ENCODE data around the gene USH2A.

USH2A gene

DNA sequence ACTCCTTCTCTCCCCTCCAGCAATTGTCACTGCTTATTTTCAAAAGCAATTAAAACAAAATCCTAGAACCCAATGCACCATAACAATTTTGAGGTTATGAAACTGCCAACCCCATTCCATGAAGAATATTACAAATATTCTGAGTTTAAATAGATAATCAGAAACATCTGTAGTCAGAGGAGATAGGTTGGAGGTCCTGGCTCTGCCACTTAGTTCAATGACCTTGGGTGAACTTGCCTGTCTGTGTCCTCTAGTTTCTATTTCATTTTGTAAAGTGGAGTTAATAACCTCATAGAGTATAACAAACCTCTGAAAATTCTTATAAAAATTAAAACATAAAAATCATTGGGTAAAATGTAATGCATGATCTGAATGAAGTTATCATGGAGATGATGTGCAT is 691.5 kb downstream of the USH2A start:
- DNase-seq (ENCODE audit: low read depth in 2 of 2, low spot score in 1 of 2), result no peak

DNA sequence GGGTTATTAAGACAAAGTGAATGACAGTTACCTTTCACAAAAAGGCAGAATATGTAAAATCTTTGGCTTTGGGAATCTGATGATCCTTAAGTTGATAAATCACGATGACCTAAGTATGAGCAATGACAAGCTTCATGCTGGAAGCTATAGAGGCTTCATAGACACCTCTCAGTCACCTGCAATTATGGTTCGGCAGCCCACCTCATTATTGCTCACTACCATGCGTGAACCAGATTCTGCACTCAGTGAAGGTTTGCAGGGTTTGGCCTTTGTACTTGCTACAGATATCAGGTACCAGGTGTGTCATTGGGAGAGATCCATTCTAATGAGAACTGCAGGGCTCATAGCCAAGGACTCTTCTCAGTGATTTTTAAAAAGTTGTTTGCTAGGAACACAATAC is 692.6 kb downstream of the USH2A start:
- no peak for DNase-seq (ENCODE audit: low read depth in 2 of 2, low spot score in 1 of 2)

DNA sequence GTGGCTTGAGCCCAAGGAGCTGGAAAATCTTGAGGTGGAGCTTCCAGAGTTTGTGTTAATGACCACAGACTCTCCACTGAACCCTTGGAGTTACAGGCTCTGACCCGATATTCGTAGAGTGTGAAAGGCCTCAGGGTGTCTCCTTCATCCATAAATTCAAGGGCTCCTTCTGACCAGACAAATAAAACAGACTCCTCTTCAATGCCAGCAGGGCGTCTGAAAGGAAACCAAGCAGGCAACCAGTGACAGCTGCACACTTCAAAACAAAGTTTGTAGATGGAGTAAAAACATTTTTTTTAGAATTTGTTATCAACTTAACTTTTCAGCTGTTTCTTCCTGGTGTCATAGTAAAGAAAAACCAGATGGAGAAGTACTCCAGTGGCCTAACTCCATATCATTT is 695.1 kb downstream of the USH2A start:
- DNase-seq (ENCODE audit: low read depth in 2 of 2, low spot score in 1 of 2), result no peak

DNA sequence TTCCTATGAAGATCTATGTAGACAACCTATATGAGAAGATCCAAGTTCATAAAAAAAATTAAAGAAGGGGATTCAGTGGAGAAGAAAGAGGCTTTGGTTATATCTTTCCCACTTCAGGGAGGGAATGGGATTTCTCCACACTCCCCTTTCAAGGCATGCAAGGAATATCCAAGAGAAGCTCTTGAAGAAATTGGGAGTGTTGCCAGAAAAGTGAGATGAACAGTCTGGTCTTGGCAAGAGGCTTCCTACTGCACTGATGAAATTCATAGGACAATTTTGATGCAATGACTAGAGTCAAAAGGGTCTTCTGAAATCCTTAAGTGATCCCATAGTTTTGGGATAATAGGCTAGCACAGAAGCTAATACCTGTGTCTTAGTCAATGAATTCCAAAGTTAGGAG is 703.1 kb downstream of the USH2A start:
- DNase-seq (ENCODE audit: low read depth in 2 of 2, low spot score in 1 of 2), result no peak

DNA sequence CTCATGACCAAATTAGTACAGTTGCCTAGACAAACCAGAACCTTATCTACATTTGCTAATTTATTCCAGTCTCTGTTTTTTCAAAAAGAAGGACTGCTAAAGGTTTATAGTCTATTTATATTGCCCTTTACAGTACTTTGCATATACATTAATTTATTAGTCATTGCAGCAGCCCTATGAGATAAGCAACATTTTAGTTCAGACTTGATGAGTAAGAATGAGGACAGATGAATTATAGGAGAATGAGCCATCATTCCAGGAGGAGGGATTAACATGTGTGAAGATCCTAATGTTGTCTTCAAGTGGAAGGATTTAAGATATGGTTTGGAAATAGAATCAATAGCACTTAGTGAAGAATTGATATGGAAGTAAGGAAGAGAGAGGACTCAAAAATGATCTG is 703.7 kb downstream of the USH2A start:
- no peak for DNase-seq (ENCODE audit: low read depth in 2 of 2, low spot score in 1 of 2)

DNA sequence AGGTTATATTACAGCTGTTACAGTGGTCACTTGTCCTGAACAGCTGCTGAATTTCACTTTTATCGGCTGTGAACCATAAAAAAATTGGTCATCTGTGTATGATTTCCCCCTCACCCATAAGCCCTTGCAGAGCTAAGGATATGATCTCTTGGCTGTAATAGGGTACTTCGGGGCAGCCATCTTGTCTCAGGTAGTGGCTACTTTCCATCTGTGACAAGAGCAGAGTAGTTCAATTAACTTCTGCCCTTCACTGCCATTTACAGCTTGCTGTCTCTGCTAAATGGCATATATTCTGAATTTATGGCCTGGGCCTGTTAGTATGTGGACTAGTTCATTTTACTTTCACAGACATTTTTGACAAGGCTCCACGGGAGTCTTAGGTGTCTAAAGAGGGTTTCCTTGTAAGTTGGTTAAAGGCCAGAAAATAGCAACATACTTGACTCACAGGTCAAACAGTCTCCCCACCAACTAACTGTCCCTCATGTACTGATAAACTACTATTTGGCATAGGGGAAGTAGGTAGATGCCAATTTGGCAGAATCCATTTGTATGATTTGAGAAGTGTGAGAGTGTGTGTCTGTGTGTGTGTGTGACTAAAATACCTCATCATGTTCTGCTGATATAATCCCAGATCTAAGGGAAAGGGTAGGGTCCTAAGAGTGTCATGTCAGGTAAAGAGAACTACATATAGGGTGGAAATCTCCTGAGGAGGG is 704.5 kb downstream of the USH2A start:
- DNase-seq (ENCODE audit: low read depth in 2 of 2, low spot score in 1 of 2), result no peak

DNA sequence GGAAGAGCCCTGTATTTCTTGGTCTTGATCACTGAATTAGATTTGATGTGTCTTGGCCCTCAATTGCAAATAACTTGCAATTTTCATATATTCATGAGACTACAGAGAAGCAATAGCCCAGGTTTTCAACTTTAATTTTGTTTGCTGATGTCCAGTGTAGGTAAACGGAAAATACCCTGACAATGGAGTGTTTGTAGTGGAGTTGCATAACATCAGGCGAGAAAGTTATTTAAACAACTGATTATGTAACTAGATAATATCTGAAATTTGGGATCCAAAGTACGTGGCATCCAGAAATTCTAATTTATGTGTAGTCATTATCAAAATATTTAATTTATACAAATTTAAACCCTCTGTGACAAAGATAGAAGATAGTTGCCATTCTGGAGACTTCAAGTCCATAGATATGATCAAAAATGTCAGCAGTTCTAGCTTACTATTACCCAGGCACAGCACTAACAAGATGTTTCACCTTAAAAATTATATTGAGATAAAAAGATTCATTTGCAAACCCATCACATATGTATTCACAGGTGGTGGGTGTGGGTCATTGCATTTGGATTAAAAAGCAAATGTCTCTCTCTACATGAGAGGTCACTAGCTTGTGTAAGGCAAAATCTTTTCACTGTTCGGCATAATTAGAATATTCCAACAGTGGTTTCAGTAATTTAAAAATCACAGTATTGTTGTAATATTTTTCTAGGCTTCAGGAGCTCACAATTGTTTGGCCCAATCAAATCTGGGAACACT is 705.4 kb downstream of the USH2A start:
- DNase-seq (ENCODE audit: low read depth in 2 of 2, low spot score in 1 of 2), result no peak

DNA sequence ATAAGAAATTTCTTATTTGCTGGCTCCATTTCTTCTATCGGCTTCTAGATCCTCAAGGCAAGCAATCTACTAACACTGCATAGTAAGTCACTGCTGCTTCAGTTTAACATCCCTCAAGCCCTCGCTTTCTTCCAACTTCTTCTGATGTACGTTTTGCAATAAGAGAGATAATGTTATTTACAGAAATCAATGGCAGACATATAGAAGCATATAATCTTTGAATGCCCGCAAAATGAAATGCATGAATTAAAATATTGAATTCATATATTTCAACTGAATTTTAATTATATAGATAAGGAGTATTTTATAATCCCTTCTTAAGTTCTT is 712.4 kb downstream of the USH2A start:
- no peak for DNase-seq (ENCODE audit: low read depth in 2 of 2, low spot score in 1 of 2)

DNA sequence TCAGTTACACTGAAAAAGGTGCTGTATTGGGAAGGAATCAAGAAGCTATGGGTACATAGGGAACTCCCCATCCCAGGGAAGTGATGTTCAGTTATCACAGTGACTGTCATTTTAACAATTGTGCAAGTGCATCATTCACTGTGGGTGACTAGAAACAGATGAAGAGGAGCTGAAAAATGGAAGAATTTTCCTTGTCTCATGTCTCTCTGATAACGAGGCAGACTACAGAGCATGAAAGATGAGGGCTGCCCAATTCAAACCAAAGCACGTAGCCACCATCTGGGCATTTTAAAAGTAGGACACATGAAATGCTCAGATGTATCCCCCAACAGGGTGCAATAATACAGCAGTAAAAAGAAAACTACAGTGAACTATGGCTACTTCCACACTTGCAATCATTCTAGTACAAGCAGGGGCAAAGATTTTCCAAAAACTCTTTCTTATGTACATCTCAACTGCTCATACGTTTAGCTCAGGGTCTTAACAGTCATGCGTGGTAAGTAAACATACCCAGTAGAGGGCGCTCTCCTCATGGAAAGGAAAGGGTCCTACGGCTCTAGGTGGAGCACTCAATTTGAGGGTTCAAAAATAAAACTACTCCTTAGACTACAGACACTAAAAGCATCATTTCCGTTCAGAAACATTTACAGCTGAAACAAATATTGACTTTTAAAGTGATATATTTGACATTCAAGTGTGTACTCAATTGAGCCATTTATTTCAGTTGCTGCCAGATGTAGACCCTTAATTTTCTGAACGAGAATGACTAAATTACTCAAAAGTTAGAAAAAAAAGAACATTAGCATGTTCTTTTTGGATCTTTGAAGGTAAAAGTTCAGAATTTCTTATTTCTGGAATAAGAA is 713.0 kb downstream of the USH2A start:
- no peak for DNase-seq (ENCODE audit: low read depth in 2 of 2, low spot score in 1 of 2)

DNA sequence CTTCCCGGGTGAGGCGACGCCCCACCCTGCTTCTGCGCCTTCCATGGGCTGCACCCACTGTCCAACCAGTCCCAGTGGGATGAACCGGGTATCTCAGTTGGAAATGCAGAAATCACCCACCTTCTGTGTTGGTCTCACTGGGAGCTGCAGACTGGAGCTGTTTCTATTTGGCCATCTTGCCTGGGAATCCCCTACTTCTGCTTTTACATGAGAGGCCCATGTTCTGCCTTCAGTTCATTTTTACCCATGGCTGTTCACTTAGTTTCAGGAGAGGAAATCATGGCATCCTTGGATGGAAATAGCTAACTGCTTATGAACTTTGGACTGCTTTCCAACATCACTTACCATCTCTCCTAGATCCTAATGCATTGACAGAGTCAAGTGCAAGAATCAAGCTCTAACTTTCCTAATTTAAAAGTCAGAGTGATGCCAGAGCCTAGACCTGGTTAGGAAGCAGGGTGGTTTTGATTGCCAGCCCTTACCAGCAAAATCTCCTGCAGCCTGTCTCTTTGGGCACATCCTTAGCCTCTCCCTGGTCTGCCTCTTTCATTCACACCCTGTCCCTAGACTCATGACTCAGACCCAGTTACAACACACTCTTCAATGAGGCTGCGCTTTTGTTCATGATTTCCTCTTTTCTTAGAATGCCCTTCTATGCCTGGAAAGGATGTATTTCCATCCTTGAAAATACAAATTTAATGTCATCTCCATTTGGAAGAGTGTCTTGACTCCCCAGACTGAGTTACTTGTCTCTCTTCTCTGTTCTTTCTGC is 719.0 kb downstream of the USH2A start:
- no peak for DNase-seq (ENCODE audit: low read depth in 2 of 2, low spot score in 1 of 2)

DNA sequence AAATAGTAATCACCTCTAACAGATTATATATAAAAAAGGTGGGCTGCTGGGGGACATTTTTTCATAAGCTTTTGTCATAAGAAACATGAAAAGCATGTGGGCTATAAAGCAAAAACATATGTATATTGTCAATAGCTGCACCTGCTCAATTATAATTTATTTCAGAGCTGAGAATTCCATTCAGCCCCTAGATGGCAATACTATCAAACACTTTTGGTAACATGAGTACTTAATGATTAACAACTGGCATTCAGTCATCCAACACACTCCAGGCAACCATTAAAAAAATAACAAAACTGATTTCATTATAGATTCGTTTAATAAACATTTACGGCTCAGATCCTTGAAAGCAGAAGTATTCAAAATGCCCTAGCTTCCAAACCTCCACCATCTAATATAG is 741.0 kb downstream of the USH2A start:
- no peak for DNase-seq (ENCODE audit: low read depth in 2 of 2, low spot score in 1 of 2)

DNA sequence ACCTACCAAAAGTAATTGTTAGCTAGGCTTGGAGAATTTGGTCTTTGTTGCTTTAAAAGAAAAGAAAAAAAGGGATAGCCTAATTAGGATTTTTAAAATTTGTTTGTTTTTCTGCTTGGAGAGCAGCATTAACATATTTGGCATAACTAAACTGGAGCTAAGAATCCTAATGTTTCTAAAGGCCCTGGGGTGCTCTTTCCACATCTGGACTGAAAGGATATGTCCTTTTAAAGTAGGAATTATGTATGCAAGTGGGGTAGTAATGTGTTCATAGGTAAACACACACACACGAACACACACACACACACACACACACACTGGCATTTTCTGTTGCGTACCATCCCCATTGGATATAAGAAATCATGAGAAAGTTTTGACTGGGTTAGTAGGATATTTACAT is 742.2 kb downstream of the USH2A start:
- DNase-seq (ENCODE audit: low read depth in 2 of 2, low spot score in 1 of 2), result no peak

DNA sequence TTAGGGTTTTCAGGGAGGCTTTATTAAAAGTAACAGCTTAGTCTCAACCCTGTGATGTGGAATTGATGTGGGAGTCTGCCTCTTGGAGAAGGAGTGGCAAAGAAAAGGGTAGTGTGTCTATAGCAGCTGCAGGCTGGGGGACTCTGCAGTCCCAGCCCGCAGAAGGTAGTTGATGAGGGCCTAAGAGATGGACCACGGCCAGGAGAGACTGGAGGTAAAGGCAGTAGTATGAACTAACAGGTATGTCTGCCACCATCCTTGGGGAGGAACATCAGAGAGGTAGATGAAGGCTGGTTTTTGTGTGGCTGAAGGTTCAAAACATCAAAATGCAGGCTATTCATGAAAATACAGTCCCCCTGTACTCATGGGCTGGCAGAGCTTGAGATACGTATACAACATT is 744.0 kb downstream of the USH2A start:
- DNase-seq (ENCODE audit: low read depth in 2 of 2, low spot score in 1 of 2), result no peak

DNA sequence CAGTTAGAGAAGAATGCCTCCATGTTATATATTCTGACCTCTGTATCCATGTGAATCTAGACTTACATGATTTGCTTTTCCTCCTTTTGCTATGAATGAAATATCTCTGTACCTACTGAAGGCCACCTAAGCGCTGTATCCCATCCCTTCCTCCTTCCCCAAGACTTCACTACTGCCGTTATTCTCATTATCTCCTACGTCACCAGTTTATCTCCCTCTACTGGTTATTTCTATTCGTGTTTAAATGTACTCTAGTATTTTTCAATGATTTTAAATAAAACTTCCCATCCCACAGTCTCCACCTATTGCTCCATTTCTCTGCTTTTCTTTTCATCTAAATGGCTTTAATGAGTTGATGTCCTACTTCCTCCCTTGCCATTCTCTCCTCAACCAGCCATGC is 746.1 kb downstream of the USH2A start:
- DNase-seq (ENCODE audit: low read depth in 2 of 2, low spot score in 1 of 2), result no peak

DNA sequence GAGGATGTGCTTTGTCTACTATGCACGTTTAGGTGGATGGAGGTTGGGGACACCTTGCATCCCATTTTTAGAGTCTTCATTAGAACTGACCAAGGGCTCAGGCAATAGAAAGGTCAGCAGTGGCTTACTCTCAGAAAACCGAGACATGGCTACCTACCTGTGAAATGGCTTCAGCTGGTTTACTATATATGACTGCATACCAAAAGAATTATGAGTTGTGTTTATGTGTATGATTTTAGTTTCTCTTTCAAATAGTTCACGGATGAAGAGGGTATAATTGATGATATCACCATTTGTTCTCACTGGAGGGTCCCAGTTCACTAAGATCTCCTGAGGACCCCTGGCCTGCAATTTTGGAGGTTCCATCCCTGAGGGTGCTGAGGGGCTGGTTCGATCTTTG is 749.3 kb downstream of the USH2A start:
- DNase-seq (ENCODE audit: low read depth in 2 of 2, low spot score in 1 of 2), result no peak

DNA sequence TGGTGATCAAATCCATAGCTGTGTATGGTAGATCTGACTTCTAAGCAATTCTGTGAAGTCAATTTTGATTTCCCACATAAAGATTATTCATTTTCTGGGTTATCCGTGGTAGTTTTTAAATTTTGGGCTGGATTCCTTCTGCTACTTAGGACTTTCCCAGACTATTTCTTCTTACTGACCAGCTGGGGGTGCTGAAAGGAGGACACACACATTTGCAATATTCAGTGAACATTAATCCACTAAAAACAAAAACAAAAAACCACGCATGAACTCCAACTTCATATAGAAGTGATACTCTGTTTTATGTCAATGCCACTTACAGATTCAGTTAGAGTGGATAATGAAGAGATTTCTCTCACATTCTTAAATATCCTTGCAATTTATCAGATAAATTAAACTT is 750.8 kb downstream of the USH2A start:
- DNase-seq (ENCODE audit: low read depth in 2 of 2, low spot score in 1 of 2), result no peak

DNA sequence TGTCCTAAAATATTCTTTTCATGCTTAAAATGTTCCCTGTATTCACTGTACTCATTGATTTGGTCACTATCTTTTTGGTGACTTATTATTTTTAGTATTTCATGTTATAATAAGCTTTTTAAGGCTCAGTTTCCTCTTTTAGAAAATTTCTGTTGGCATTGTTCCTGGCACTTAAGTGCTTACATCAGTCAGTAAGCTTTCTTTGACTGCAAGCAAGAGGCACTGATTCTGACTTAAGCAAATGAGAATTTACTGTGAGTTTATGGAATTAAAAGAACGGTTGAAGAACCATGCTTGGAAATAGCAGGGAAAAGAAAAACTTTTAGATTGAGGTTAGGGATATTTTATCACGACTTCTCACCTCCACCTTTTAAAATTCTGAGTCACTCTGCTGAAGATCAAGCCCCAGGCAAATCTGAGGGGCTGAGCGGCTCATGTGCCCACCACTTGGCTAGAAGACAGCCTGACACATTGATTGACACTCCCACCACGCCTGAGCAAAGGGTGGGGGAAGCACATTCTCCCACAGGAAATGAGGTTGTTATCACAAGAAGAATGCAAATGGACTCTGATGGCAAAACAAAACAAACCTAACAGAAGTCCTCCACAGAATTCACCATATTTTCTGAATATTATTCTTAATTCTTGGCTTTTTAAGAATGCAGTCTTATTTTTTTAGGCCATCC is 753.3 kb downstream of the USH2A start:
- DNase-seq (ENCODE audit: low read depth in 2 of 2, low spot score in 1 of 2), result no peak

DNA sequence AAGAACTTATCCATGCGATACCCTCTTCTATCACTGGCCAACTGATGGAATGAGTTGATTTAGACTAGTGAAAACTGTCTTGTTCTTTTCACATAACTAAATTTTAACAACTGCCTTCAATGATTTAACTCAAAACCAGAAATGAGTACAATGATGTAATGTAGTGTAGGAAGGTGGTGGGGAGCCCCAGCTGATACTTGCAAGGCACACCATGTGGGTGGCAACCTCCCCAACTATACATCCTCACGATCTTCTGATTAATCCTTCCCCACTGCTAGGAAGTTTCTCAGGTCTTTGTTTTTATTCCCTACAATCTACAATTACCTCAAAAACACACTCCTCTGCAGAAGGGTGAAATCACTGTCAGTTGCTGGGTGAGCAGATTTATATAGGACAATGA is 755.5 kb downstream of the USH2A start:
- DNase-seq (ENCODE audit: low read depth in 2 of 2, low spot score in 1 of 2), result no peak

DNA sequence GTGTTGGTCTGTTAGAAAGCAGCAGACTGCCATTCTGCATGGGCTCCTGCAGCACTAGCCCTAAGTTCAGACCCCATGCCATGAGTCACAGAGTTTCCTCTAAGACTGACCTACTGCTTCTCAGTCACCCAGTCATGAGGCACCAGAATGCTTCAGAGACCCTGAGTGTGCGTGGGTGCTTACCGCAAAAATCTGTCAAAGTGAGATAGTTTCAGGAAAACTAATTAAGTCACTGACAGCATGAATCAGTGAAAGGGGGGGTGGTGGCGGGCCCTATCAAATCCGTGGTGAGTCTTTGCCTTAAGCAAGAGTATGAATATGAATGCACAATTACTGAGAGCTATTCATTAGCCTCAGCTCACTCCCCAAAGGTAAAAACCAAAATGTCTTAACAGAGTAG is 758.0 kb downstream of the USH2A start:
- DNase-seq (ENCODE audit: low read depth in 2 of 2, low spot score in 1 of 2), result no peak

DNA sequence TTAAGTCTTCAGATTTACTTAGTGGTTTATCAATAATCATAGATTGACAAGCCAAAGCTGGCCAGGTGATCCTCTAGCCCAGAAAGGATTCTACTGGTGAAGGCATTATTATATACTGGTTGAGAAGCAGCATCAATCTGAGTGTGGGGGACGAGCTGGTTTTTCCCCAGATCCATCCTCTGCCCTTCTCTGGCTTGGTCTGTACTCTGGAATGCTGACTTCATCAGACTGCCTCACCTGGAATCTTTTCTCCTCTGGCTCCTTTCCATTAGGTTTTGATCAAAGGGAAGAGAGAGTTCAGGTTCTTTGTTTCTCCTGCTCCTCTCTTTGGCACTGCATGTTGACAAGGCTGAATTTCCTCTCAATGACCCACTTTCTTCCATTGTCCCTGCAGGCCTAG is 762.2 kb downstream of the USH2A start:
- no peak for DNase-seq (ENCODE audit: low read depth in 2 of 2, low spot score in 1 of 2)

DNA sequence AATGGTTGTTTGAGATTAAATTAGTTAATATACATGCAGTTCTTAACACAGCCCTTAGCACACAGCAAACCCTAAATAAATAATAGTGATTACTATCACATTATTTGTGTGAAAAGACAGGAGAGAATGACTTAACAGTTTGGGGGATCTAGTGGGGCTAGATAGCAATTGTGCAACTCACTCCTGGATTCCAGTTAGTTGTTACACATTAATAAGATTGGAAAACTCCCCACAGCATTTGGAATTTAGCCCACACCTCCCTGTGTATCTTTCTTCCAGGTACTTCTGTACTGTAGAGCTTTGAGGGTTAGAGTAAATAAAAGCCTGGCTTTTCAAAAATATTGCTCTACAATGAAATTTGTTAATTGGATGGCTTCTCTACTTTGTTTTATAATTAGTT is 763.0 kb downstream of the USH2A start:
- no peak for DNase-seq (ENCODE audit: low read depth in 2 of 2, low spot score in 1 of 2)

Measured in stimulated activated CD8-positive, alpha-beta memory T cell treated with anti-CD3 and anti-CD28 coated beads, Interleukin-4, amount 100 ng/mL, for 1 hour (primary cell).